NCI-H146 (cell line): ENCODE data around the gene FSTL3.
"Not testable (repeated sequence)": the region's sequence is repeated elsewhere in the genome, so short reads cannot be mapped to it uniquely, and the experiment has no call there.

Experiments
- DNase-seq: peaks from one replicate; lab custom pipeline; 2025; lab: John Stamatoyannopoulos, UW

FSTL3 gene

GRCh38 chr19:711254-711653, 35.1 kb downstream of the FSTL3 start:
- DNase-seq: no peak

- no peak for DNase-seq
Observed at GRCh38 chr19:715347-715746, 39.2 kb downstream of the FSTL3 start.

- no peak for DNase-seq
Observed at GRCh38 chr19:718251-718951, 42.2 kb downstream of the FSTL3 start.

GRCh38 chr19:718991-719512, 42.9 kb downstream of the FSTL3 start:
- no peak for DNase-seq

GRCh38 chr19:719636-720344, 43.6 kb downstream of the FSTL3 start:
- DNase-seq: no peak

GRCh38 chr19:720345-721160, 44.4 kb downstream of the FSTL3 start:
- no peak for DNase-seq

GRCh38 chr19:722553-723101, 46.4 kb downstream of the FSTL3 start:
- DNase-seq: no peak

GRCh38 chr19:723247-723646, 47.1 kb downstream of the FSTL3 start:
- DNase-seq: no peak

- DNase-seq: no peak
Observed at GRCh38 chr19:723714-724113, 47.5 kb downstream of the FSTL3 start.

- DNase-seq: no peak
Observed at GRCh38 chr19:725461-726089, 49.4 kb downstream of the FSTL3 start.

- no peak for DNase-seq
Observed at GRCh38 chr19:726993-727956, 51.1 kb downstream of the FSTL3 start.

- no peak for DNase-seq
Observed at GRCh38 chr19:728011-728410, 51.8 kb downstream of the FSTL3 start.

GRCh38 chr19:729564-729963, 53.4 kb downstream of the FSTL3 start:
- DNase-seq: not testable (repeated sequence)

GRCh38 chr19:729965-730668, 53.9 kb downstream of the FSTL3 start:
- DNase-seq: no peak

- no peak for DNase-seq
Observed at GRCh38 chr19:731000-731399, 54.8 kb downstream of the FSTL3 start.

- DNase-seq: no peak
Observed at GRCh38 chr19:732148-733069, 56.2 kb downstream of the FSTL3 start.
